Gastroesophageal sphincter (tissue), 3 donors: ENCODE data around the gene ZNF420.
"Not testable (repeated sequence)": the region's sequence is repeated elsewhere in the genome, so short reads cannot be mapped to it uniquely, and the experiment has no call there.

Experiments
- CTCF ChIP-seq, 4 experiments: fragments of 200-600 bp in 2 of 4; fragments of 450-650 bp in 2 of 4; sonication (generic) in 1 of 4; IDR thresholded peaks; one replicate each; pipeline ENCODE4 v1.5.1; 2017 to 2019; ENCODE audit warnings: antibody characterized with exemption in 4 of 4, mild to moderate bottlenecking in 2 of 4, moderate library complexity in 2 of 4
- EP300 ChIP-seq: sonication (generic); formaldehyde crosslinking; IDR thresholded peaks from one replicate; pipeline ENCODE4 v1.6.1; 2017; ENCODE audit warnings: antibody characterized with exemption, mild to moderate bottlenecking
- POLR2A ChIP-seq, 2 donors: fragments of 450-650 bp; IDR thresholded peaks; one replicate each; pipeline ENCODE4 v1.6.1; 2017; ENCODE audit warnings: antibody characterized with exemption in 2 of 2, mild to moderate bottlenecking in 2 of 2, moderate library complexity in 1 of 2
- POLR2AphosphoS5 ChIP-seq: sonication (generic); formaldehyde crosslinking; IDR thresholded peaks from one replicate; pipeline ENCODE4 v1.6.1; 2017; ENCODE audit warnings: antibody characterized with exemption

DNA sequence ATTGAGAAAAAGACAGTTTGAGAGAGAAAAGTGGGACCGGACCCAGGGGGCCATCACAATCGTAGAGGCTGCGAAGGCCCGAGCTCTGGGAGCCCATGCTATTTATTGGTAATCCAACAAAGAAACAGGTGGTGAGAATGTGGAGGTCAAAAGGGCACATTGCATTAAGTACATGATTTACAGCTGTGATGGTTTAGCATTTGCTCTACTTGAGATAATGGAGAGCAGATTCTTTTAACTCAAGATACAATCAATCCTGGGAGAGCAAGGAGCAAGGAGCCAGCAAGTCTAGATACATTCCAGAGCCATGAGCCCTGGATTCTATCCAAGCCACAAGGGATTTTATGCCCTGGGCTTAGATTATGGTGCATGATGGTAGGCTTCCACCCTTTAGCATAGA, 13.3 kb upstream of the ZNF420 start:
- TF ChIP-seq CTCF (IDR thresholded peaks at IDR 0.05); POLR2AphosphoS5; EP300; POLR2A (IDR thresholded peaks at IDR 0.05): not testable (repeated sequence)
